Skeletal muscle satellite cell (primary cell): ENCODE data around the gene ANKMY1.

Experiments used
- H3K27me3 ChIP-seq: 2 replicates; pipeline ENCODE4 v1.7.0; 2013; ENCODE audit warnings: low read length; ENCODE audit not compliant: control insufficient read depth, insufficient read depth
- H3K36me3 ChIP-seq: 2 replicates; pipeline ENCODE4 v1.7.0; 2013; ENCODE audit warnings: mild to moderate bottlenecking, control low read depth, low read length; ENCODE audit not compliant: insufficient read depth
- H3K4me1 ChIP-seq: 2 replicates; pipeline ENCODE4 v1.7.0; 2013; ENCODE audit warnings: low read length; ENCODE audit not compliant: control insufficient read depth, insufficient read depth
- H3K4me2 ChIP-seq: 2 replicates; pipeline ENCODE4 v1.7.0; 2013; ENCODE audit warnings: mild to moderate bottlenecking, low read length
- H3K4me3 ChIP-seq: 2 replicates; pipeline ENCODE4 v1.7.0; 2013; ENCODE audit warnings: low read length
- H3K9ac ChIP-seq: 2 replicates; pipeline ENCODE4 v1.7.0; 2013; ENCODE audit warnings: mild to moderate bottlenecking, low read depth, low read length, moderate library complexity
- H3K9me3 ChIP-seq: replicated peaks from 2 replicates; pipeline ENCODE4 v1.7.0; 2013; ENCODE audit warnings: mild to moderate bottlenecking, control low read depth, low read length

The ANKMY1 gene

GRCh38 chr2:240518981-240519380 lies 38.8 kb downstream of the ANKMY1 start:
- Histone ChIP-seq H3K36me3 (peaks cover 10% of the 10 kb centered on the region), H3K4me3 (no peak overlapping the region), H3K27me3 (no peaks in the 10 kb centered on the region), H3K4me2 (peak overlapping the region; percentile 48), H3K9ac (no peak overlapping the region), H3K9me3 (no peaks in the 10 kb centered on the region), H3K4me1 (peaks cover 9% of the 10 kb centered on the region)

GRCh38 chr2:240517342-240517741 lies 40.4 kb downstream of the ANKMY1 start:
- peaks cover 2% of the 10 kb centered on the region for H3K36me3 ChIP-seq
- H3K4me2 ChIP-seq = no peak overlapping the region
- H3K4me3 ChIP-seq = no peak overlapping the region
- peaks cover 10% of the 10 kb centered on the region for H3K4me1 ChIP-seq
- no peaks in the 10 kb centered on the region for H3K9me3 ChIP-seq
- no peaks in the 10 kb centered on the region for H3K27me3 ChIP-seq
- no peak overlapping the region for H3K9ac ChIP-seq

GRCh38 chr2:240514631-240515030 lies 43.2 kb downstream of the ANKMY1 start:
- no peak overlapping the region for H3K9ac ChIP-seq
- no peaks in the 10 kb centered on the region for H3K27me3 ChIP-seq
- no peaks in the 10 kb centered on the region for H3K9me3 ChIP-seq
- H3K4me2 ChIP-seq = no peak overlapping the region
- no peak overlapping the region for H3K4me3 ChIP-seq
- no peaks in the 10 kb centered on the region for H3K36me3 ChIP-seq
- H3K4me1 ChIP-seq = peaks cover 4% of the 10 kb centered on the region

- H3K4me3 ChIP-seq = no peak overlapping the region
- H3K9me3 ChIP-seq = no peaks in the 10 kb centered on the region
- H3K9ac ChIP-seq = no peak overlapping the region
- no peaks in the 10 kb centered on the region for H3K27me3 ChIP-seq
- H3K4me1 ChIP-seq = peaks cover 4% of the 10 kb centered on the region
- H3K36me3 ChIP-seq = no peaks in the 10 kb centered on the region
- peak overlapping the region; percentile 3 for H3K4me2 ChIP-seq
These were observed 44.1 kb downstream of the ANKMY1 start for GRCh38 chr2:240513549-240514287.

GRCh38 chr2:240512666-240513535 lies 44.9 kb downstream of the ANKMY1 start:
- Histone ChIP-seq H3K4me1 (peaks cover 4% of the 10 kb centered on the region), H3K27me3 (no peaks in the 10 kb centered on the region), H3K4me3 (no peak overlapping the region), H3K36me3 (no peaks in the 10 kb centered on the region), H3K9ac (no peak overlapping the region), H3K4me2 (no peak overlapping the region), H3K9me3 (no peaks in the 10 kb centered on the region)

GRCh38 chr2:240512109-240512485 lies 45.7 kb downstream of the ANKMY1 start:
- Histone ChIP-seq H3K36me3 (no peaks in the 10 kb centered on the region), H3K9me3 (no peaks in the 10 kb centered on the region), H3K9ac (no peak overlapping the region), H3K27me3 (no peaks in the 10 kb centered on the region), H3K4me1 (peaks cover 4% of the 10 kb centered on the region), H3K4me3 (no peak overlapping the region), H3K4me2 (no peak overlapping the region)

GRCh38 chr2:240511351-240512108 lies 46.3 kb downstream of the ANKMY1 start:
- no peak overlapping the region for H3K4me3 ChIP-seq
- H3K4me1 ChIP-seq = peaks cover 4% of the 10 kb centered on the region
- no peaks in the 10 kb centered on the region for H3K36me3 ChIP-seq

GRCh38 chr2:240510513-240511210 lies 47.1 kb downstream of the ANKMY1 start:
- Histone ChIP-seq H3K4me2 (no peak overlapping the region), H3K9ac (no peak overlapping the region), H3K4me1 (peaks cover 4% of the 10 kb centered on the region), H3K27me3 (no peaks in the 10 kb centered on the region), H3K4me3 (no peak overlapping the region), H3K9me3 (no peaks in the 10 kb centered on the region), H3K36me3 (no peaks in the 10 kb centered on the region)

More at GRCh38 chr2:240511351-240512108, 46.3 kb downstream of the ANKMY1 start:
- Histone ChIP-seq H3K9ac (no peak overlapping the region), H3K9me3 (no peaks in the 10 kb centered on the region), H3K27me3 (no peaks in the 10 kb centered on the region), H3K4me2 (no peak overlapping the region)

GRCh38 chr2:240509667-240510512 lies 47.9 kb downstream of the ANKMY1 start:
- Histone ChIP-seq H3K36me3 (no peaks in the 10 kb centered on the region), H3K4me1 (peaks cover 4% of the 10 kb centered on the region), H3K9ac (no peak overlapping the region), H3K4me3 (no peak overlapping the region), H3K4me2 (no peak overlapping the region), H3K9me3 (no peaks in the 10 kb centered on the region), H3K27me3 (no peaks in the 10 kb centered on the region)

GRCh38 chr2:240508832-240509545 lies 48.8 kb downstream of the ANKMY1 start:
- no peaks in the 10 kb centered on the region for H3K27me3 ChIP-seq
- peaks cover 1% of the 10 kb centered on the region for H3K4me1 ChIP-seq
- H3K4me2 ChIP-seq = no peak overlapping the region
- no peaks in the 10 kb centered on the region for H3K9me3 ChIP-seq
- H3K4me3 ChIP-seq = no peak overlapping the region
- H3K9ac ChIP-seq = no peak overlapping the region
- H3K36me3 ChIP-seq = no peaks in the 10 kb centered on the region
